22Rv1 (cell line): ENCODE measurements around the gene PLXNA4.

Source experiments
- H3K27ac ChIP-seq: fragments of 450-650 bp; 2 replicates; pipeline ENCODE4 v1.5.1; 2017
- CTCF ChIP-seq: fragments of 450-650 bp; IDR thresholded peaks from 2 replicates; pipeline ENCODE4 v1.5.1; 2017; ENCODE audit warnings: mild to moderate bottlenecking
- ZFX ChIP-seq: fragments of 450-650 bp; IDR thresholded peaks from 2 replicates; pipeline ENCODE4 v1.6.1; 2017; ENCODE audit warnings: antibody characterized with exemption, borderline replicate concordance

PLXNA4 gene

GRCh38 chr7:132388688-132389087, 187.6 kb downstream of the PLXNA4 start:
- no peak for TF ChIP-seq ZFX
- no peak for TF ChIP-seq CTCF
- H3K27ac ChIP-seq = no peak overlapping the region

- no peak for TF ChIP-seq ZFX
- no peak for TF ChIP-seq CTCF
- no peak overlapping the region for H3K27ac ChIP-seq
Observed at GRCh38 chr7:132387596-132387995, 188.7 kb downstream of the PLXNA4 start.

- H3K27ac ChIP-seq = no peak overlapping the region
- TF ChIP-seq CTCF = no peak
- TF ChIP-seq ZFX = no peak
Observed at GRCh38 chr7:132386201-132386681, 190.0 kb downstream of the PLXNA4 start.

GRCh38 chr7:132383962-132384361, 192.3 kb downstream of the PLXNA4 start:
- TF ChIP-seq ZFX (no peak), CTCF (no peak)
- H3K27ac ChIP-seq = no peak overlapping the region

- no peak overlapping the region for H3K27ac ChIP-seq
- TF ChIP-seq ZFX (no peak), CTCF (no peak)
Observed at GRCh38 chr7:132381742-132382472, 194.4 kb downstream of the PLXNA4 start.

GRCh38 chr7:132380059-132380458, 196.2 kb downstream of the PLXNA4 start:
- TF ChIP-seq ZFX (no peak), CTCF (no peak)
- H3K27ac ChIP-seq = no peak overlapping the region

- no peak overlapping the region for H3K27ac ChIP-seq
- no peak for TF ChIP-seq ZFX
- no peak for TF ChIP-seq CTCF
Observed at GRCh38 chr7:132379292-132379691, 197.0 kb downstream of the PLXNA4 start.
